NB4 (cell line): ENCODE data around the gene ZNF581.

Source experiments
- CTCF ChIP-seq: IDR thresholded peaks from one replicate; pipeline ENCODE4 v1.5.1; 2012; ENCODE audit warnings: low read depth, low read length
- MAX ChIP-seq: IDR thresholded peaks from 2 replicates; pipeline ENCODE4 v1.6.1; 2011; ENCODE audit warnings: low read depth, low read length
- POLR2A ChIP-seq: IDR thresholded peaks from 2 replicates; pipeline ENCODE4 v1.6.1; 2011; ENCODE audit warnings: mild to moderate bottlenecking; ENCODE audit not compliant: insufficient read length; ENCODE audit errors: extremely low read depth

- TF ChIP-seq CTCF: no peak
- no peak for TF ChIP-seq POLR2A
- TF ChIP-seq MAX: no peak
These were observed 23.0 kb downstream of the ZNF581 start for GRCh38 chr19:55666343-55667005.
